ENCODE measurements around the gene CDH23. TPM values are rescaled to one million over a fixed set of nuclear protein-coding genes. Genes with fewer than 3 reads are reported as not detected.

The CDH23 gene
- total RNA-seq, 1 experiment from 2014 or later, result 0.34 TPM

GRCh38 chr10:71553432-71553831, 156.7 kb downstream of the CDH23 start:
- no peaks in the 10 kb centered on the region for H3K9me3 ChIP-seq
- CTCF ChIA-PET, result interaction anchor here (0.7 to 1.4 kb wide), 2 partner anchors 17 to 31 kb away, joined by 5 to 7 read pairs; no protein-coding TSS in a partner anchor
- Mint-ChIP-seq H3K9me3 (ENCODE audit: unreplicated experiment) (no peaks in the 10 kb centered on the region), H3K4me3 (ENCODE audit: unreplicated experiment) (no peak overlapping the region), H3K4me1 (ENCODE audit: low read depth, unreplicated experiment) (no peaks in the 10 kb centered on the region), H3K27me3 (ENCODE audit: insufficient read depth, unreplicated experiment) (peaks cover 15% of the 10 kb centered on the region), H3K36me3 (ENCODE audit: insufficient read depth, unreplicated experiment) (no peaks in the 10 kb centered on the region), H3K27ac (ENCODE audit: unreplicated experiment) (no peak overlapping the region)
- POLR2A ChIA-PET, result no interaction called here
- BruUV-seq (replicated peaks), result no TSS peak
- H3K36me3 ChIP-seq (ENCODE audit: control insufficient read depth, insufficient read depth, low read length), result no peaks in the 10 kb centered on the region
- TF ChIP-seq CTCF (IDR thresholded peaks at IDR 0.05; ENCODE audit: insufficient read depth in 1 of 2, low read depth in 1 of 2, low read length in 1 of 2, severe bottlenecking in 1 of 2, unreplicated experiment in 1 of 2), result no peak
- intact Hi-C loops (cut with micrococcal nuclease; ENCODE audit: unreplicated experiment), result no loop called here
- DNase-seq, result no peak
- no peaks in the 10 kb centered on the region for H3K4me1 ChIP-seq
- no peaks in the 10 kb centered on the region for H3K27me3 ChIP-seq (replicated peaks; ENCODE audit: control insufficient read depth, insufficient read depth, low read length)
- H3K4me3 ChIP-seq (ENCODE audit: low read depth, low read length), result no peak overlapping the region

DNA sequence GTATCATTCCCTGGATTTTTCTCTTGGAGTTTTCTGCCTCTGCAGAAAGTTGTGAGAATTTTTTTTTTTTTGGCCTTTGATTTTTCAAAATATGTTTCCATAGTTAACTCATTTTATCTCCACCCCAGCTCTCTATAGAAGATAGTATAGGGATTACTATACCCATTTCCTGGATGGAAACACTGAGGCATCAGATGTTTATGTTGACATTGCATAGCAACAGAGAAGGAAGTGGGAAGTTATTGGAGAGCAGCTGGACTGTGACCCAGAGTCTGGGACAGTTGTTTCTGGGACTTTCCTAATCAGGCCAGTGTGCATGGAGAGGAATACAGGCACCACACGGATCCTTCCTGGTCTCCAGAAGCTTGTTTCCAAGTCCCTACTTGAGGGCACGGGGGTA, 158.0 kb downstream of the CDH23 start:
- intact Hi-C loops (cut with micrococcal nuclease; ENCODE audit: unreplicated experiment), result no loop called here
- no peaks in the 10 kb centered on the region for H3K9me3 Mint-ChIP-seq (ENCODE audit: unreplicated experiment)
- Histone ChIP-seq H3K4me1 (no peaks in the 10 kb centered on the region), H3K27me3 (replicated peaks; ENCODE audit: control insufficient read depth, insufficient read depth, low read length) (no peaks in the 10 kb centered on the region), H3K4me3 (ENCODE audit: low read depth, low read length) (no peak overlapping the region), H3K9me3 (no peaks in the 10 kb centered on the region), H3K36me3 (ENCODE audit: control insufficient read depth, insufficient read depth, low read length) (no peaks in the 10 kb centered on the region)
- ChIA-PET POLR2A (no interaction called here), CTCF (interaction anchor here (1.4 kb wide), 1 partner anchor 15 kb away, joined by 7 read pairs; no protein-coding TSS in a partner anchor)
- TF ChIP-seq CTCF (IDR thresholded peaks at IDR 0.05; ENCODE audit: insufficient read depth in 1 of 2, low read depth in 1 of 2, low read length in 1 of 2, severe bottlenecking in 1 of 2, unreplicated experiment in 1 of 2), result no peak
- H3K27me3 Mint-ChIP-seq (ENCODE audit: insufficient read depth, unreplicated experiment), result peaks cover 16% of the 10 kb centered on the region
- DNase-seq, result no peak
- no peak overlapping the region for H3K27ac Mint-ChIP-seq (ENCODE audit: unreplicated experiment)
- H3K4me3 Mint-ChIP-seq (ENCODE audit: unreplicated experiment), result no peak overlapping the region
- no peaks in the 10 kb centered on the region for H3K4me1 Mint-ChIP-seq (ENCODE audit: low read depth, unreplicated experiment)
- no peaks in the 10 kb centered on the region for H3K36me3 Mint-ChIP-seq (ENCODE audit: insufficient read depth, unreplicated experiment)
- no TSS peak for BruUV-seq (replicated peaks)

DNA sequence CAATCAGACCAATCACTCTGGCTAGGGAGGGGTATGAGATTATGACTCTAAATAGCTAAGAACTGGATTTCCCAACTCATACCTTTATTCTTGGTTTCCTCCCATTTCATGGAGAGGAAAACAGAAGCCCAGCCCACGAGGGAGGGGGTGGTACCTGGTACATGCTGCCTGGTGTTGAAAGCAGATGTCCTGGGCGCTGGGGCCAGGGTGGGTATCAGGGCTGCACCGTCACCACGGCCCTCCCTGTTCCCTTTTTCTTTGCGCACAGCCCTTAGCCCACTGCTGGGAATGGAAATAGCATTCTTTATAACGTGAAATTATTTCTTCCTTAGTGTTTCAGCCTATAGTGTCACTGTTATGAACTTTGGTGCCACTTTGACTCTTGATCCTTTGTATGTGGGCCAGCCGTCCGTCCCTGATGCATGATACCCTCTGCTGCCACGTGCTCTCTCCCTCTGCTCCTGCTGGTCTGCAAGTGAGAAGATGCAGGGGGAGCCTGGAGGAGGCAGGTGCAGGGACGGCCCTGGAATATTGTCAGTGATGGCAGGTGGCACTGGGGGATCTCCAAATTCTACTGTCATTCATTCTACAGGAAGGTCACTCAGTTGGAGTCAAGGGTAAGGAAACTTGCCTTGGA, 158.5 kb downstream of the CDH23 start:
- Histone ChIP-seq H3K4me3 (ENCODE audit: low read depth, low read length) (no peak overlapping the region), H3K9me3 (no peaks in the 10 kb centered on the region), H3K27me3 (replicated peaks; ENCODE audit: control insufficient read depth, insufficient read depth, low read length) (no peaks in the 10 kb centered on the region), H3K36me3 (ENCODE audit: control insufficient read depth, insufficient read depth, low read length) (no peaks in the 10 kb centered on the region), H3K4me1 (no peaks in the 10 kb centered on the region)
- intact Hi-C loops (cut with micrococcal nuclease; ENCODE audit: unreplicated experiment), result no loop called here
- POLR2A ChIA-PET, result no interaction called here
- Mint-ChIP-seq H3K9me3 (ENCODE audit: unreplicated experiment) (no peaks in the 10 kb centered on the region), H3K4me3 (ENCODE audit: unreplicated experiment) (no peak overlapping the region), H3K27ac (ENCODE audit: unreplicated experiment) (no peak overlapping the region), H3K4me1 (ENCODE audit: low read depth, unreplicated experiment) (no peaks in the 10 kb centered on the region), H3K36me3 (ENCODE audit: insufficient read depth, unreplicated experiment) (no peaks in the 10 kb centered on the region), H3K27me3 (ENCODE audit: insufficient read depth, unreplicated experiment) (peaks cover 18% of the 10 kb centered on the region)
- no TSS peak for BruUV-seq (replicated peaks)
- no peak for DNase-seq
- TF ChIP-seq CTCF (IDR thresholded peaks at IDR 0.05; ENCODE audit: insufficient read depth in 1 of 2, low read depth in 1 of 2, low read length in 1 of 2, severe bottlenecking in 1 of 2, unreplicated experiment in 1 of 2), result no peak
- CTCF ChIA-PET, result interaction anchor here (1.4 kb wide), 1 partner anchor 15 kb away, joined by 7 read pairs; no protein-coding TSS in a partner anchor

Measured in Caco-2 (cell line).